ENCODE results near the gene WWC1.

The WWC1 gene

DNA sequence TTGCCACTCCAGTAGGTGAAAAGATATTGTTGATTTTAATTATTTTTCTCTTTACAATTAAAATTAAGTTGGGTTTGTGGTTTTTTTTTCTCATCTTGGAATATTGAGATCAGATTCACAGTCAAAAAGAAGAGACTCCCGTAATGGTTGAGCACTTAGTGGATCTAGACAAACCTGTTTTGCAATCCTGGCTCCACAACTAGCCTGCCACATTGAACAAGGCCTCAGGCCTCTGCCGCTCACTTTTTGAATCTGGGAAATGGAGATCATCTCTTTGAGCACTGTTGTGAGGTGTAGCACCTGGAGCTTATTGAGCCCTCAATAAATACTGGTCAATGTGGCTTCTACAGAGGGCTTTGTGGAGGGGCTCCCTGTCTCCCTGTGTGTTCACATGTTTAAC, 157.7 kb downstream of the WWC1 start:
- Histone ChIP-seq H3K27ac (ENCODE audit: low read depth, low read length) (no peak overlapping the region), H3K9ac (ENCODE audit: low read depth in 1 of 2, low read length in 2 of 2) (no peak overlapping the region), H3K36me3 (ENCODE audit: control insufficient read depth in 1 of 2, insufficient read depth in 2 of 2, low read length in 2 of 2) (peaks cover 5 to 23% of the 10 kb centered on the region in 2 donors), H3K4me1 (ENCODE audit: control insufficient read depth in 1 of 2, insufficient read depth in 2 of 2, low read length in 2 of 2) (no peaks in the 10 kb centered on the region), H3K9me3 (ENCODE audit: control insufficient read depth in 1 of 2, low read length in 2 of 2) (no peaks in the 10 kb centered on the region), H3K27me3 (ENCODE audit: control insufficient read depth in 1 of 2, insufficient read depth in 2 of 2, low read length in 2 of 2) (no peaks in the 10 kb centered on the region), H3K4me3 (ENCODE audit: low read depth in 1 of 2, low read length in 2 of 2) (no peak overlapping the region)

DNA sequence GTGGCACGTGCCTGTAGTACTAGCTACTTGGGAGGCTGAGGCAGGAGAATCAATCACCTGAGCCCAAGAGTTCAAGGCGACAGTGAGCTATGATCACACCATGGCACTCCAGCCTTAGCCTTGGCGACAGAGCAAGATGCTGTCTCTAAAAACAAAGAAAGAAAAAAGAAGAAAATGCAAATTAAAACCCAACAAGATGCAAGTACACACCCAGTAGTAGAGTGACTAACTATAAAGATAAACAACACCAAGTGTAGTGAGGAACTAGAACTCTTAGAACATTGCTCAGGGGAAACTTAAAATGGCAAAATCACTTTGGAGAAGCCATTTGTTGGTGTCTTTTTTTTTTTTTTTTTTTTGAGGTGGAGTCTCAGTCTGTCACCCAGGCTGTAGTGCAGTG, 160.1 kb downstream of the WWC1 start:
- H3K9ac ChIP-seq (ENCODE audit: low read depth in 1 of 2, low read length in 2 of 2): no peak overlapping the region

DNA sequence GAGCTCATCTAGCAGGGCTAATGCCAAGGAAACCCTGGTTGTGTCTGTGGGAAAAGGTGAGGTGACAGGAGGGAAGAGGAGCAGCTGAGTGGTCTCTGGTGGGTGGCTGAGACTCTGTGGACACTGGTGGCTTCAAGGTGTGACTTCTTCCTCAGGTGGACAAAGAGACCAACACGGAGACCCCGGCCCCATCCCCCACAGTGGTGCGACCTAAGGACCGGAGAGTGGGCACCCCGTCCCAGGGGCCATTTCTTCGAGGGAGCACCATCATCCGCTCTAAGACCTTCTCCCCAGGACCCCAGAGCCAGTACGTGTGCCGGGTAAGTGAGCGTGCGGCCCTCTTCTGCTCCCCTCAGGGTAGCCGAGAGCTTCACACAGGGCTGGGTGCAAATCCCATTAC, 163.8 kb downstream of the WWC1 start:
- H3K4me1 ChIP-seq (ENCODE audit: control insufficient read depth in 1 of 2, insufficient read depth in 2 of 2, low read length in 2 of 2): no peaks in the 10 kb centered on the region
- H3K9me3 ChIP-seq (ENCODE audit: control insufficient read depth in 1 of 2, low read length in 2 of 2): no peaks in the 10 kb centered on the region
- no peak overlapping the region for H3K9ac ChIP-seq (ENCODE audit: low read depth in 1 of 2, low read length in 2 of 2)
- H3K27ac ChIP-seq (ENCODE audit: low read depth, low read length): no peak overlapping the region
- no peaks in the 10 kb centered on the region for H3K27me3 ChIP-seq (ENCODE audit: control insufficient read depth in 1 of 2, insufficient read depth in 2 of 2, low read length in 2 of 2)
- H3K36me3 ChIP-seq (ENCODE audit: control insufficient read depth in 1 of 2, insufficient read depth in 2 of 2, low read length in 2 of 2): peaks cover 10 to 48% of the 10 kb centered on the region in 2 donors
- no peak overlapping the region for H3K4me3 ChIP-seq (ENCODE audit: low read depth in 1 of 2, low read length in 2 of 2)

More for the DNA sequence above, 160.1 kb downstream of the WWC1 start:
- Histone ChIP-seq H3K9me3 (ENCODE audit: control insufficient read depth in 1 of 2, low read length in 2 of 2) (no peaks in the 10 kb centered on the region), H3K27me3 (ENCODE audit: control insufficient read depth in 1 of 2, insufficient read depth in 2 of 2, low read length in 2 of 2) (no peaks in the 10 kb centered on the region), H3K4me1 (ENCODE audit: control insufficient read depth in 1 of 2, insufficient read depth in 2 of 2, low read length in 2 of 2) (no peaks in the 10 kb centered on the region), H3K4me3 (ENCODE audit: low read depth in 1 of 2, low read length in 2 of 2) (no peak overlapping the region), H3K36me3 (ENCODE audit: control insufficient read depth in 1 of 2, insufficient read depth in 2 of 2, low read length in 2 of 2) (peaks cover 4 to 33% of the 10 kb centered on the region in 2 donors), H3K27ac (ENCODE audit: low read depth, low read length) (no peak overlapping the region)

DNA sequence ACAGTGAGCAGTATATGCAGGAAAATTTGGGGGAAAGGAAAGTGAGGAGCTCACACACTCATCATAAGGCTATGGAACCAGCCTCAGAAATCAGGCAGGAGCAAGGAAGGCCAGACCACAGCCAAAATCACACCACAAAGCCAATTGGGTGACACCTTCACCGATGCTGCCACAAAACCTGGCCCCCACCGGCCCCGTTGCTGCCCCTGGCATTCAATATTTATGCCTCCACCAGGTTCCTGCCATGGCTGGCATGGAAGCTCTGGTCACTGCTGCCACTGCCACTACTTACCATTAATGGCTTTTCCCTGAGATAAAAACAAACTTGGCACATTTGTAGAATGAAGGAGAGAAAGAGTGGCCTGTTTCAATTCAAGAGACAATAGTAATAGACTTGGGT, 166.1 kb downstream of the WWC1 start:
- Histone ChIP-seq H3K9ac (ENCODE audit: low read depth in 1 of 2, low read length in 2 of 2) (no peak overlapping the region), H3K9me3 (ENCODE audit: control insufficient read depth in 1 of 2, low read length in 2 of 2) (no peaks in the 10 kb centered on the region), H3K27me3 (ENCODE audit: control insufficient read depth in 1 of 2, insufficient read depth in 2 of 2, low read length in 2 of 2) (no peaks in the 10 kb centered on the region), H3K36me3 (ENCODE audit: control insufficient read depth in 1 of 2, insufficient read depth in 2 of 2, low read length in 2 of 2) (peaks cover 13 to 55% of the 10 kb centered on the region in 2 donors), H3K27ac (ENCODE audit: low read depth, low read length) (no peak overlapping the region), H3K4me3 (ENCODE audit: low read depth in 1 of 2, low read length in 2 of 2) (no peak overlapping the region), H3K4me1 (ENCODE audit: control insufficient read depth in 1 of 2, insufficient read depth in 2 of 2, low read length in 2 of 2) (no peaks in the 10 kb centered on the region)

DNA sequence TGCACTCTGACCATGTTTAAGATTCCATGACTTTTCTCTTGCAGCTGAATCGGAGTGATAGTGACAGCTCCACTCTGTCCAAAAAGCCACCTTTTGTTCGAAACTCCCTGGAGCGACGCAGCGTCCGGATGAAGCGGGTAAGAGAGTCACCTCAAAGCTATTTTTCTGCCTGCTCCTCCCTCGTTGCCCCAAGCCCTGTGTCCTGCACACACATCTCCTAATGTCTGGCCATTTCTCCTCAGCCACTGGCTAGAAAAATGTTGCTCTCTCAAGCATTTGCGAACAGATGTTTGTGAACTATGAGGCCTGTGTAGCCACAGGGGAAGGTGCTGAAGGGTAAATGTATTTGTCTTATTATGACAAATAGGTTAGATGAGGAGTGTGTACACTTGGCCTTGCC, 169.2 kb downstream of the WWC1 start:
- Histone ChIP-seq H3K4me3 (ENCODE audit: low read depth in 1 of 2, low read length in 2 of 2) (no peak overlapping the region), H3K9me3 (ENCODE audit: control insufficient read depth in 1 of 2, low read length in 2 of 2) (no peaks in the 10 kb centered on the region), H3K27ac (ENCODE audit: low read depth, low read length) (no peak overlapping the region), H3K36me3 (ENCODE audit: control insufficient read depth in 1 of 2, insufficient read depth in 2 of 2, low read length in 2 of 2) (peaks cover 22 to 57% of the 10 kb centered on the region in 2 donors), H3K4me1 (ENCODE audit: control insufficient read depth in 1 of 2, insufficient read depth in 2 of 2, low read length in 2 of 2) (no peaks in the 10 kb centered on the region), H3K9ac (ENCODE audit: low read depth in 1 of 2, low read length in 2 of 2) (no peak overlapping the region), H3K27me3 (ENCODE audit: control insufficient read depth in 1 of 2, insufficient read depth in 2 of 2, low read length in 2 of 2) (no peaks in the 10 kb centered on the region)

DNA sequence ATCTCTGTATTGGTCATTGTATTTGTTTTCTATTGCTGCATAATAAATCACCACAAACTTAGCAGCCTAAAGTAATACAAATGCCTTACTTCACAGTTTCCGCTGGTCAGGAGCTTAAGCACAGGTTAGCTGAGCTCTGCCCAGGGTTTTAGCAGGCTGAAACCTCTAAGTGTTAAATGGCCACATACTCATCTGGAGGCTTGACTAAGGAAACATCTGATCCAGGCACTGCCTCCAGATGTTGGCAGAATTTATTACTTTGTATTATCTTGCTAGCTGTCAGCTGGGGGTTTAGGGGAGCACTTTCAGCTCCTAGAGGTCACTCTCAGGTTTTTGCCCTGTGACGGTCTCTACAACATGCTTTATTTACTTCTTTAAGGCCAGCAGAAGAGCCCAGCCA, 171.6 kb downstream of the WWC1 start:
- Histone ChIP-seq H3K27me3 (ENCODE audit: control insufficient read depth in 1 of 2, insufficient read depth in 2 of 2, low read length in 2 of 2) (no peaks in the 10 kb centered on the region), H3K9me3 (ENCODE audit: control insufficient read depth in 1 of 2, low read length in 2 of 2) (no peaks in the 10 kb centered on the region), H3K36me3 (ENCODE audit: control insufficient read depth in 1 of 2, insufficient read depth in 2 of 2, low read length in 2 of 2) (peaks cover 21 to 53% of the 10 kb centered on the region in 2 donors), H3K27ac (ENCODE audit: low read depth, low read length) (no peak overlapping the region), H3K4me3 (ENCODE audit: low read depth in 1 of 2, low read length in 2 of 2) (no peak overlapping the region), H3K9ac (ENCODE audit: low read depth in 1 of 2, low read length in 2 of 2) (no peak overlapping the region), H3K4me1 (ENCODE audit: control insufficient read depth in 1 of 2, insufficient read depth in 2 of 2, low read length in 2 of 2) (no peaks in the 10 kb centered on the region)

DNA sequence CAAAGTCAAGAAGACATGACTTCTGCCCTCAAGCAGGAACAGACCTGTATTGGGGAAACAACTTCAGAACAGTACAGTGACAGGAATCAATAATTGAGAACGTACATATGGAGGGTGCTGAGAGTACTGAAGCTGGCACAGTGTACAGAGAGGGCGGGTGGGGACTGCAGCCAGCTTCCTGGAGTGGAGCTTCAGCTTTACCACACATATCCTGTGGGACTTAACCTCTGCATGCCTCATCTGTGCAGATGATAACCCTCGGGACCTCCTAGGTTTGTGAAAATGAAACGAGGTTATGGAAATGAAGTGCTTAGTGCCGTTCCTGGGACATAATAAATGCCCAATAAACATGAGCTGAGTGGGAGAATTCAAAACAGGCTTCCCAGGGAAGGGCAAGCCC, 172.8 kb downstream of the WWC1 start:
- H3K4me3 ChIP-seq (ENCODE audit: low read depth in 1 of 2, low read length in 2 of 2): no peak overlapping the region
- no peaks in the 10 kb centered on the region for H3K9me3 ChIP-seq (ENCODE audit: control insufficient read depth in 1 of 2, low read length in 2 of 2)

DNA sequence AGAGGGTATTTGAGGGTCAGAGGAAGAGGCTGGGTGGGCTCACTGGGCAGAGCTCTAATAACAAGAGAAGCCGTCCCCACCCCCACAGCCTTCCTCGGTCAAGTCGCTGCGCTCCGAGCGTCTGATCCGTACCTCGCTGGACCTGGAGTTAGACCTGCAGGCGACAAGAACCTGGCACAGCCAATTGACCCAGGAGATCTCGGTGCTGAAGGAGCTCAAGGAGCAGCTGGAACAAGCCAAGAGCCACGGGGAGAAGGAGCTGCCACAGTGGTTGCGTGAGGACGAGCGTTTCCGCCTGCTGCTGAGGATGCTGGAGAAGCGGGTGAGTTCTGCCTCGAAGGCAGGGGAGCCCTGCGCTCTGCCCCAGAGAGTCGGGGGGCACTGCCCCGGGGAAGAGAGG, 173.2 kb downstream of the WWC1 start:
- Histone ChIP-seq H3K27me3 (ENCODE audit: control insufficient read depth in 1 of 2, insufficient read depth in 2 of 2, low read length in 2 of 2) (no peaks in the 10 kb centered on the region), H3K27ac (ENCODE audit: low read depth, low read length) (no peak overlapping the region), H3K36me3 (ENCODE audit: control insufficient read depth in 1 of 2, insufficient read depth in 2 of 2, low read length in 2 of 2) (peaks cover 21 to 54% of the 10 kb centered on the region in 2 donors), H3K9ac (ENCODE audit: low read depth in 1 of 2, low read length in 2 of 2) (no peak overlapping the region), H3K4me1 (ENCODE audit: control insufficient read depth in 1 of 2, insufficient read depth in 2 of 2, low read length in 2 of 2) (no peaks in the 10 kb centered on the region), H3K4me3 (ENCODE audit: low read depth in 1 of 2, low read length in 2 of 2) (no peak overlapping the region), H3K9me3 (ENCODE audit: control insufficient read depth in 1 of 2, low read length in 2 of 2) (no peaks in the 10 kb centered on the region)

More for the DNA sequence above, 172.8 kb downstream of the WWC1 start:
- Histone ChIP-seq H3K4me1 (ENCODE audit: control insufficient read depth in 1 of 2, insufficient read depth in 2 of 2, low read length in 2 of 2) (no peaks in the 10 kb centered on the region), H3K36me3 (ENCODE audit: control insufficient read depth in 1 of 2, insufficient read depth in 2 of 2, low read length in 2 of 2) (peaks cover 21 to 51% of the 10 kb centered on the region in 2 donors), H3K27me3 (ENCODE audit: control insufficient read depth in 1 of 2, insufficient read depth in 2 of 2, low read length in 2 of 2) (no peaks in the 10 kb centered on the region), H3K27ac (ENCODE audit: low read depth, low read length) (no peak overlapping the region), H3K9ac (ENCODE audit: low read depth in 1 of 2, low read length in 2 of 2) (no peak overlapping the region)

DNA sequence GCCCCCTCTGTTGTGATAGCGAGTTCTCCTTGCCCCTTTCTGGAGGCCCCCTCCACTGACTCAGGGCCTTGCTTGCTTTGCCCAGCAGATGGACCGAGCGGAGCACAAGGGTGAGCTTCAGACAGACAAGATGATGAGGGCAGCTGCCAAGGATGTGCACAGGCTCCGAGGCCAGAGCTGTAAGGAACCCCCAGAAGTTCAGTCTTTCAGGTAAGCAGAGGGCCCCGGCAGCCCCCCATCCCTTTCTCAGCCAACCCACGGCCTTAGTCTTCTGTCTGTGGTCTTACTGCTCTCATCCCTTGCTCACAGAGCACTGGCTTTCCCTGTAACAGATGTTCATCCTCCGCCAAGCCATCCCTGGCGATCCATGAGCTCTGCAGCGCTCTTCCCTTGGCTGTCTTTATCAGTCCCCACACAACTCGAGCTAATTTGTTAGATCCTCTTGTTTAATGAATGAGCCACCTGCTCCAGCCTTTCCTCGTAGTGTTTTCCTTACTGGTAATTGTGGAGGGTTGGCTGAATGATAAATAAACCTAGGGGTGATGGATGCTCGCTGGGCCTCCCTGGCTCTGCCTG, 176.4 kb downstream of the WWC1 start:
- Histone ChIP-seq H3K4me1 (ENCODE audit: control insufficient read depth in 1 of 2, insufficient read depth in 2 of 2, low read length in 2 of 2) (no peaks in the 10 kb centered on the region), H3K36me3 (ENCODE audit: control insufficient read depth in 1 of 2, insufficient read depth in 2 of 2, low read length in 2 of 2) (peaks cover 16 to 46% of the 10 kb centered on the region in 2 donors), H3K4me3 (ENCODE audit: low read depth in 1 of 2, low read length in 2 of 2) (no peak overlapping the region), H3K9ac (ENCODE audit: low read depth in 1 of 2, low read length in 2 of 2) (no peak overlapping the region), H3K27me3 (ENCODE audit: control insufficient read depth in 1 of 2, insufficient read depth in 2 of 2, low read length in 2 of 2) (no peaks in the 10 kb centered on the region), H3K27ac (ENCODE audit: low read depth, low read length) (no peak overlapping the region), H3K9me3 (ENCODE audit: control insufficient read depth in 1 of 2, low read length in 2 of 2) (no peaks in the 10 kb centered on the region)

DNA sequence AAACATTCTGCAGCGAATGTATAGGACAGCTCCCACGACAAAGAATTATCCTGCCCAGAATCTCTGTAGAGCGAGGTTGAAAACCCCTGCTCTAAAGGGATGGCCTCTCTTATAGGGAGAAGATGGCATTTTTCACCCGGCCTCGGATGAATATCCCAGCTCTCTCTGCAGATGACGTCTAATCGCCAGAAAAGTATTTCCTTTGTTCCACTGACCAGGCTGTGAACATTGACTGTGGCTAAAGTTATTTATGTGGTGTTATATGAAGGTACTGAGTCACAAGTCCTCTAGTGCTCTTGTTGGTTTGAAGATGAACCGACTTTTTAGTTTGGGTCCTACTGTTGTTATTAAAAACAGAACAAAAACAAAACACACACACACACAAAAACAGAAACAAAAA, 177.4 kb downstream of the WWC1 start:
- Histone ChIP-seq H3K4me1 (ENCODE audit: control insufficient read depth in 1 of 2, insufficient read depth in 2 of 2, low read length in 2 of 2) (no peaks in the 10 kb centered on the region), H3K9me3 (ENCODE audit: control insufficient read depth in 1 of 2, low read length in 2 of 2) (no peaks in the 10 kb centered on the region), H3K27me3 (ENCODE audit: control insufficient read depth in 1 of 2, insufficient read depth in 2 of 2, low read length in 2 of 2) (no peaks in the 10 kb centered on the region), H3K4me3 (ENCODE audit: low read depth in 1 of 2, low read length in 2 of 2) (no peak overlapping the region), H3K36me3 (ENCODE audit: control insufficient read depth in 1 of 2, insufficient read depth in 2 of 2, low read length in 2 of 2) (peaks cover 13 to 43% of the 10 kb centered on the region in 2 donors), H3K27ac (ENCODE audit: low read depth, low read length) (no peak overlapping the region), H3K9ac (ENCODE audit: low read depth in 1 of 2, low read length in 2 of 2) (no peak overlapping the region)

DNA sequence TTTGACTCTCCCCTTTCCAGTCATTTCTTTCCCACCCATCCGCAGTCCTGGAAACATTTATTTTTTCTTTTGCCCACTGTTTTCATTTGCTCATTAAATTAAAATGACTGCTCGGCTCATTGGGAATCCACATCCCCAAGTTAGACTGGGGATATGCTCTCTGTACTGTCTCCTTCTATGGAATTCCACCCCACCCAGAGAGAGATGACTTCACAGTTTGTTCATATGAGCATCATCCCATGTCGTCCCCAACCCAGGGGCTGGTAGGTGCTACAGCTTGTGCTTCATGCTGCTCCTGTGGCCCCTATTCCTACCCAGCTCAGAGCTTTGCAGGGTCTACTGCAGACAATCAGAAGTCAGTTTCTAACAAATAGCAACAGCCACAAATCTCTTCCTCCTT, 178.4 kb downstream of the WWC1 start:
- Histone ChIP-seq H3K27ac (ENCODE audit: low read depth, low read length) (no peak overlapping the region), H3K9me3 (ENCODE audit: control insufficient read depth in 1 of 2, low read length in 2 of 2) (no peaks in the 10 kb centered on the region)

More for the DNA sequence above, 178.4 kb downstream of the WWC1 start:
- Histone ChIP-seq H3K36me3 (ENCODE audit: control insufficient read depth in 1 of 2, insufficient read depth in 2 of 2, low read length in 2 of 2) (peaks cover 6 to 34% of the 10 kb centered on the region in 2 donors), H3K4me3 (ENCODE audit: low read depth in 1 of 2, low read length in 2 of 2) (no peak overlapping the region), H3K27me3 (ENCODE audit: control insufficient read depth in 1 of 2, insufficient read depth in 2 of 2, low read length in 2 of 2) (no peaks in the 10 kb centered on the region), H3K9ac (ENCODE audit: low read depth in 1 of 2, low read length in 2 of 2) (no peak overlapping the region), H3K4me1 (ENCODE audit: control insufficient read depth in 1 of 2, insufficient read depth in 2 of 2, low read length in 2 of 2) (no peaks in the 10 kb centered on the region)

Data from duodenal mucosa (tissue), 2 donors.